ENCODE data around the gene NHSL2. TPM values are rescaled to one million over a fixed set of nuclear protein-coding genes. Genes with fewer than 3 reads are reported as not detected.

The NHSL2 gene
- polyA plus RNA-seq, 10 donors = 7.7 to 13.1 (median 8.7) TPM

DNA sequence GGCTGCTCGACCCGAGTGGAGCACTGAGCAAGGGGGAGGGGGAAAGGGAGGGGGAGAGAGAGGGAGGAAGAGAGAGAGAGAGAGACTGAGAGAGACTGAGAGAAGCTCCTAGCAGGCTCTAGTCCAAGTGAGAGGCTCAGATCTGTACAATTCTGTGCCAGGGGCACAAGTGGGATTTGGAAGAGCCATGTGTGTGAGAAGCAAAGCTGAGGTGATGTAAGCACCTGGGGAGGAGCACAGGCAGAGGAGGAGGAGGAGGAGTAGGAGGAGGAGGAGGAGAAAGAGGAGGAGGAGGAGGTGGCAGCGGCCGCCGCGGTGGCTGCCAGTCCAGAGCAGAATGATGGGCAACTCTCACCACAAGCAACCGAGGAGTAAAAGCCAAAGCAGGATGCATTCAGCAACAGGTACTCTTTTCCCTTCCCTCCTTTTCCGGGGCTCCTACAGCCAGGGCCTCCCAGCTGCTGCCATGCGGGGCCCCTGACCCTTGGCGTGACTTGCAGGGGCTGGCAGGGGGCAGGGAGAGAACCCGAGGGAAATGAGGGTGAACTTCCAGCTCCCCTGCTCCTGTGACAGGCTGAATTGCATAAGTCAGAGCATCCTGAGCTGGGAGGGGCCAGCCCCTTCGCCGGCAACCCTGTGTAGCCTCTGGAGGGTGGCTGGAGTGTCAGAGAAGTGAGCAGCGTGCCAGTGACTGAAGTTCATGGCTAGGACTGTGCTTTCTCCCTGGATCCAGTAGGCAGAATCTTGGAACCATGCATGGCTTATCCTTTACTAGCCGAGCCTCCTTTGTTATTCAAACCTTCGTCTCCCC lies 158.9 kb downstream of the NHSL2 start:
- no peak for DNase-seq

- no peak for DNase-seq
Observed at GRCh38 chrX:72071213-72071612, 160.6 kb downstream of the NHSL2 start.

DNA sequence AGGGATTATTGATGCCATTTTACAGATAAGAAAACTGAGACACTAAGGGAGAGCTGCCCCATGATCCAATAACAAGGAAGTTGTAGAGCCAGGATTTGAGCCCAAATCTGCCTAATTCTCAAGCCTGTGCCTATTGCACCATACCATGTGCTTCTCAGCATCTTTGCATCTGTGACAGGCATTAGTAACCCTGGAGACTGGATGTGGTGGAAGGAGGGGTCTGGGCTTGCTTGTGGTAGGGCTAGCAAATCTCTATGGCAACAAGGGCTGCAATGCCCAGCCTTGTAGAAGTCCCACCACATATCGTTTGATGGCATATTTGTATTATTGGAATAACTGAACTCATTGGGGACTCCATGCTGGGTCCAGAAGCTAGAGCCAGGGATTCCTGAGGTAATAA lies 163.0 kb downstream of the NHSL2 start:
- DNase-seq = no peak

DNA sequence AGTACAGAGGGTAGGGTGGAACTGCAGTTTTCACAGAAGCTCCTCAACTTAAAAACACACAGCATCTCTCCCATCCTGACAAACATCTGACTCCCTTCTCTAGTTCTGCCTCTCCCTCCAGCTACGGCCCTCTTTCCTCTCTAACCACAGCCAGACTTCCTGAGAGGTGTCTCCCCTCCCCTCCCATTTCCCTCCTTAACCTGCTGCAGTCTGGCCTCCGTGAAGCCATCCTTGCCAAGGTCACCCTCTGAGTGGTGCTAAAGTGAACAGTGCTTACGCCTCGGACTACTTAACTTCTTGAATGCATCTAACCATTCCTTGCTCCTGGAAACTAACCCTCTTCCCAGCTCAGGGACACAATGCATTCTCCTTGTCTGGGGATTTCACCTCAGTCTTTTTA lies 167.8 kb downstream of the NHSL2 start:
- no peak for DNase-seq

DNA sequence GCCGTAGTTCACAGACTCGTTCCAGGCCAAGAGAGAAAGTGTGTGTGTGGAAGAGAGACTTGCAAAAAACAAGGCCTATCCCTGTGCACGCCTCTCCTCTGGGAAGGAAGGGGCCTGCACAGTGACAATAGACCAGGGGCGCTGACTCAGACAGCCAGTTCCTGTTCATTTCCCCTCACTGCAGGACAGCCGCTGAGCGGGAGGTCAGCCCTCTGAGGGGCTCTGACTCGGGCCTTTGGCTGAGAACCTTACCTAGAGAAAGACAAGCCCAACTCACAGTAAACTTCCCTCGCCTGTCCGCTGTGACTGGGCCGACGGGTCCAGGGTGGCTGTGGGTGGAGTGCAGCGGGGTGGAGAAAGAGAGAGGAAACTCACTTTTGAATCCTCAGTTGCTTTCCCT lies 169.0 kb downstream of the NHSL2 start:
- DNase-seq = peak in 1 of 3 donors; percentile 45

DNA sequence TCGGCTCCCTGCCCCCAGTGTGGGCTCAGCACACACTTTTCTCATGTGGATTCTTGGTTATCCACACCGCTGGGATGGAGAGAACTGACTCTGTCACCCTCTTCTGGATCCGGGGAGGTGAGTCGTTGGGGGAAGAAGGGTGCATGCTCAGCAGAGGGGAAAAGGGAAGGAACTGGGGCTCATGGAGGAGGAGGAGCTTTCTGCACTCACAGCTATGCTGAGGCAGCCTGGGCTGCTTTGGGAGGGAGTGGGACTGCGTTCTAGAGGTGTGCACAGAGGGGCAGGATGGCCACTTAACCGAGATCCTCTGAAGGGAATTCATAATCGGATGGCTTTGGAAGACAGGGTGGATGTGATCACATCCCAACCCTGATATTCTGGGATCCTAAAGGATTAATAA lies 169.5 kb downstream of the NHSL2 start:
- no peak for DNase-seq

DNA sequence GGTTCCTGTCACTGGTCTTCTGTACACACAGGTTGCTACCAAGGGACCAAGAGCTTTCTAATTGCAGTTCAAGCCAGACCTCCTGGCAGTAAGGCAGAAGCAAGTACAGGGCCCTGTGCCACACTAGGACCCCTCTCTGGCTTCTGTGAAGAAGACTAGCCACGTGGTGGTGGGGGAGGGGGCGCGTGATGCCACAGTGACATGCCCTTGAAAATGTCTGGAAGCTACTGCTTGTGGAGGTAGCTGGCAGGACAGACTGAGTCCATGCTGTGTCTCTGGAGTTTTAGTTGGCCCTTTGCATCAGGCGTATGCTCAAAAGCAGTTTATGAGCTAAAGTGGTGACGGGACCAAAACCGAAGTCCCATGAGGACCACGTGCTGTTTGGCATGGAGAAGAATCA lies 170.2 kb downstream of the NHSL2 start:
- no peak for DNase-seq

GRCh38 chrX:72081605-72082320 lies 171.1 kb downstream of the NHSL2 start:
- DNase-seq = no peak

DNA sequence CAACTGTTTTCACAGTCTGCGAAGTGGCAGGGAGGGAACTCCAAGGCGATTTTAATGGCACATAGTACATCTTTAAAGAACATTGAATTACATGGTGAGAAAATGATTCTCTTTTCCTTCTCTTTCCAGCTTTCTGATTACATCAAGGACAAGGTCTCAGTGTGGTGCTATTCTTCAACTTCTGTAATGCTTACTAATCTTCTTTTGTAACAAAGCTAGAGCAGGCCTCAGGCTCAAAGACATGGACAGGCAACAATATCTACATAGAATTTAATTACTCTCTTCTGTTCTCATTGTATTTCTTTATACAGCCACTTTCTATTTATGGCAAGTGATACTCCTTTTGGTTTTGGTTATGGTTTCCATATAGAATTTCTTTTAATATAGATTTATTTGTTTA lies 172.6 kb downstream of the NHSL2 start:
- DNase-seq = no peak

DNA sequence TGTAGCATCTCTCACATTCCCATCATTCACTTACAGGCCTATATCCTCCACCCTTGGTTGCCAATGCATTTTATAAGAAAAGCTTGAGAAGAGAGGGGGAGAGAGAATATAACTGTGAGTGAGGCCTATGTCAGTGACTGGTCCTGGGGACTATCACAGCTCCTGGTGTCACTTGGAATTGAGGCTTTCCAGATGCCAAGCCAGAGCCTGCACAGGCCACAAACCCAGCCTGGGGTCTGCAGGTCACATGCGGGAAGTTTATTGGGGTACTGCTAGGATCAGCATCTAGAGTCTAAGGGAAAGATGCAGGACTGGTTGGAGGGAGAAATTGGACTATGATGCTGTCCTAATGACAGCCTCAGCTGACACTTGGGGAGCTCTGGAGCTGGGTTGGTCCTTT lies 173.5 kb downstream of the NHSL2 start:
- DNase-seq = no peak

DNA sequence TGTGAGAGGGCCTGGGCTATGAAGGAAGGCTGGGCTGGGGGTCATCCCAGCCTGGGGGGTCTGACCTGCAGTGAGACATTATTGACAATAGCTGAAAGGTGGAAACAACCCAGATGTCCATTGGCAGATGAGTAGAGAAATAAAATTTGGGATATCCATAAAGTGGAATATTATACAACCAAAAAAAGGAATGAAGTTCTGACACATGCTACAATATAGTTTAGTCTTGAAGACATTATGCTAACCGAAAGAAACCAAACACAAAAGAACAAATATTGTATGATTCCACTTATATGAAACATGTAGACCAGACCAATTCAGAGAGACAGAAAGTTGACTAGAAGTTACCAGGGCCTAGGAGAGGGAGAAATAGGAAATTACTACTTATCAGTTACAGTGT lies 176.3 kb downstream of the NHSL2 start:
- no peak for DNase-seq

DNA sequence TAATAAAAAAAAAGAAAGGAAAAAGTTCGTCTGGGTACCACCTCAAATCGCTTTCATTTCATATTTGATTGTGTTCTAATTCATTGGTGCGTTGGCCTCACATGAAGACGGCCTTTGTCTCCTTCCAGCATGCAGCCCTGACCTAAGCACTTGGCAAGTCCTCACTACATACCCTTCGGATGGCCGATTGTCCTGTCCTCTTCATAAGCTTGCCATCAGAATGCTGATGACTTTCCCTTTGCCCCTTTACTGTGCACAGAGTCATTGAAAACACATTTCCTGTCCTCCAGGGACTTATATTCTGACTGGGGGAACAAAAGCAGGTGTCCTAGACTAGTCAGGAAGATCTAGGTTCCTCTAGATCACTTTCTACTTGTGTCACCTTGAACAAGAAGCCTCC lies 178.1 kb downstream of the NHSL2 start:
- no peak for DNase-seq

DNA sequence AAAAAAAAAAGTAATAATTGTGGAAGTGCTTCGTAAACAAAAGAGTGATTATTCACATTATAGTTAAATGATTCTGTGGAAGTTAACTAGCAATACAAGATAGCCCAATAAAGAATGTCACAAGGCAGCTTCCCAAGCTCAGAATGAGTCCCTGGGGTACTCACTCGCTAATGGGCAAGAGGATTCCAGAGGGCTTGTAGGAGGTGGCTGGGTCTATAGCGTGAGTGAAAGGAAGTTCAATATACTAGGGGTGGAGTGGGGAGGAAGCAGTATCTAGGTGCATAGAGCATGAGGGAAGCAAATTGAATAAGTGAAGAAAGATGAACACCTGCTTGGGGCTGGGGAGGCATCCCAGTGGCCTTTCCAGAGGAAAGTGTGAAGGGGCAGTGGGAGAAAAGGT lies 178.6 kb downstream of the NHSL2 start:
- DNase-seq = no peak

GRCh38 chrX:72094894-72095293 lies 184.2 kb downstream of the NHSL2 start:
- DNase-seq = peak in 2 of 3 donors; percentile 22 to 36

- no peak for DNase-seq
Observed at GRCh38 chrX:72095370-72095769, 184.7 kb downstream of the NHSL2 start.

GRCh38 chrX:72097098-72097497 lies 186.5 kb downstream of the NHSL2 start:
- DNase-seq = no peak

DNA sequence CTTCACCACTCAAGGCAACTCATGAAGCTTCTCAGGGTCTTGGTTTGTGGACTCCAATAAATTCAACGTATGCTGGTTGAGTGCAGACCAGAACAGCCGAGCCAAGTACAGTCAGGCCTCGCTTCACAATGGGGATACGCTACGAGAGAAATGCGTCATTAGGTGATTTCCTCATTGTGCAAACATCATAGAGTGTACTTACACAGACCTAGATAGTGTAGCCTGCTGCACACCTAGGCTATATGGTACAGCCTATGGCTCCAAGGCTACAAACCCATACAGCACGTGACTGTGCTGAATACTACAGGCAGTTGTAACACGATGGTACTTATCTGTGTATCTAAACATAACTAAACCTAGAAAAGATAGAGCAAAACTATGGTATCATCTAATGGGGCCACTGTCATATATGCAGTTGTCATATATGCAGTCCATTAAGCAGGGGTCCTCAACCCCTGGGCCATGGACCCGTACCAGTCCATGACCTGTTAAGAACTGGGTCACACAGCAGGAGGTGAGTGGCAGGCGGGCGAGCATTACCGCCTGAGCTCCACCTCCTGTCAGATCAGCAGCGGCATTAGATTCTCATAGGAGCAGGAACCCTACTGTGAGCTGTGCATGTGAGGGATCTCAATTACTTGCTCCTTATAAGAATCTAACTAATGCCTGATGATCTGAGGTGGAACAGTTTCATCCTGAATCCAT lies 189.6 kb downstream of the NHSL2 start:
- DNase-seq = no peak

GRCh38 chrX:72100824-72101351 lies 190.2 kb downstream of the NHSL2 start:
- no peak for DNase-seq

- DNase-seq = no peak
Observed at GRCh38 chrX:72101597-72102037, 191.0 kb downstream of the NHSL2 start.

GRCh38 chrX:72102126-72102525 lies 191.5 kb downstream of the NHSL2 start:
- no peak for DNase-seq

DNA sequence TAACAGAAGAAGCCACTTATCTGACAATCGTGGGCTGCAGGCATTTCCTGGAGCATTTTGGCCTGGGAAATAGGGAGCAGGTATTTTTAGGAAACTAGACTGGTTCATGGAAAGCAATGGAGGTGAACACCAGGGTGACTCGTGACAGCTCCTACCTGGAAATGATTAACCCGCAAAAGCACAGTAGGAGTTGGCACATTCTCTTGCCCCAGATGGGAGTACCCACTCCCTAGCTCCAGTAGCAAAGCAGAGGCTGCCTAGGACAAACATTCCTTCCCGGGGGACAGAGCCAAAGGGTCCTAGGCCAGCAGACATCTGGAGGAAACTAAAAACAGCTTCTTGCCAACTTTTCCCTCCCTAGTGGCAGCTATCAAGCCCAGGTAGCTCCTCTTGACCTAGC lies 192.1 kb downstream of the NHSL2 start:
- DNase-seq = no peak

GRCh38 chrX:72105436-72105835 lies 194.8 kb downstream of the NHSL2 start:
- DNase-seq = no peak

Measured in muscle of back (tissue), 11 donors.